Endothelial cell of umbilical vein (primary cell): Measurements from ENCODE around the gene REEP1. TPM values are rescaled to one million over a fixed set of nuclear protein-coding genes. Genes with fewer than 3 reads are reported as not detected.

ENCODE experiments used
- BruUV-seq: library from RNA; stranded (reverse); fragments of 400-500 nt; replicated peaks from 2 replicates; lab custom pipeline; 2021; lab: Mats Ljungman, UMichigan
- CTCF ChIA-PET: fragments of 300-600, 350-600 bp; sonication (Branson Sonifier 250); formaldehyde crosslinking; loops from one replicate; lab custom pipeline; 2021; ENCODE audit warnings: antibody characterized with exemption, inconsistent platforms; lab: Charles Lee
- POLR2A ChIA-PET: fragments of 300-600, 350-600 bp; sonication (Branson Sonifier 250); formaldehyde crosslinking; loops from one replicate; lab custom pipeline; 2021; ENCODE audit warnings: antibody characterized with exemption, inconsistent platforms; lab: Charles Lee
- DNase-seq: peaks from one replicate; pipeline ENCODE4 v3.0.0-alpha.2; 2011; ENCODE audit warnings: low read depth, low spot score
- FAIRE-seq: peaks from 2 replicates; lab custom pipeline; 2011; peaks lifted over from hg19 to GRCh38; lab: Jason Lieb, UNC
- H2AFZ ChIP-seq: 2 replicates; pipeline ENCODE4 v1.6.0; 2012; ENCODE audit warnings: low read depth, low read length, control low read depth, inconsistent platforms
- H3K27ac ChIP-seq: 2 replicates; pipeline ENCODE4 v1.5.1; 2011; ENCODE audit warnings: low read depth, mild to moderate bottlenecking, control low read depth, low read length, moderate library complexity; ENCODE audit not compliant: insufficient read depth
- H3K27me3 ChIP-seq, 2 experiments: 2 replicates each; pipeline versions ENCODE4 v1.6.0 to v1.6.1; 2011; ENCODE audit warnings: low read length in 2 of 2, mixed read lengths in 1 of 2; ENCODE audit not compliant: control insufficient read depth in 2 of 2, insufficient read depth in 2 of 2
- H3K36me3 ChIP-seq, 2 experiments: 2 replicates in 1 of 2; 3 replicates in 1 of 2; pipeline ENCODE4 v1.5.1; 2011; ENCODE audit warnings: low read length in 2 of 2, mild to moderate bottlenecking in 1 of 2, moderate library complexity in 1 of 2; ENCODE audit not compliant: control insufficient read depth in 2 of 2, insufficient read depth in 2 of 2; ENCODE audit errors: extremely low read depth in 1 of 2
- H3K4me1 ChIP-seq: 3 replicates; pipeline ENCODE4 v1.5.1; 2011; ENCODE audit warnings: mild to moderate bottlenecking, low read length; ENCODE audit not compliant: control insufficient read depth, insufficient read depth; ENCODE audit errors: extremely low read depth
- H3K4me2 ChIP-seq: 2 replicates; pipeline ENCODE4 v1.6.1; 2011; ENCODE audit warnings: low read length, control low read depth, mixed read lengths; ENCODE audit not compliant: insufficient read depth
- H3K4me3 ChIP-seq, 3 experiments: fragments of 200-600 bp in 1 of 3; sonication (generic), shearing (Covaris generic) in 1 of 3; replicated peaks in 1 of 3; 2 replicates each; pipeline ENCODE4 v1.5.1; 2011 to 2016; ENCODE audit warnings: control low read depth in 3 of 3, low read length in 3 of 3, mild to moderate bottlenecking in 2 of 3, inconsistent platforms in 1 of 3, low read depth in 1 of 3, moderate library complexity in 1 of 3; ENCODE audit not compliant: insufficient read depth in 1 of 3
- H3K79me2 ChIP-seq: 2 replicates; pipeline ENCODE4 v1.6.0; 2012; ENCODE audit warnings: low read length, inconsistent platforms; ENCODE audit not compliant: control insufficient read depth, insufficient read depth
- H3K9ac ChIP-seq: replicated peaks from 2 replicates; pipeline ENCODE3; 2011; ENCODE audit warnings: low read length, control low read depth; ENCODE audit not compliant: insufficient read depth; ENCODE audit errors: extremely low read depth
- H3K9me1 ChIP-seq: replicated peaks from 3 replicates; pipeline ENCODE4 v1.6.0; 2011; ENCODE audit warnings: mild to moderate bottlenecking, low read length; ENCODE audit not compliant: control insufficient read depth, insufficient read depth; ENCODE audit errors: extremely low read depth
- H3K9me3 ChIP-seq: replicated peaks from 2 replicates; pipeline ENCODE4 v1.5.1; 2012; ENCODE audit warnings: low read length, inconsistent platforms; ENCODE audit not compliant: control insufficient read depth, insufficient read depth
- H4K20me1 ChIP-seq: replicated peaks from 2 replicates; pipeline ENCODE3; 2011; ENCODE audit warnings: mild to moderate bottlenecking, low read length; ENCODE audit not compliant: control insufficient read depth, insufficient read depth; ENCODE audit errors: extremely low read depth
- CTCF ChIP-seq, 2 donors: IDR thresholded peaks; 1 replicate in 1 of 2; 2 replicates in 1 of 2; pipeline ENCODE4 v1.5.1; 2011; ENCODE audit warnings: low read length in 2 of 2, mild to moderate bottlenecking in 2 of 2, moderate library complexity in 2 of 2, control low read depth in 1 of 2, inconsistent platforms in 1 of 2, low read depth in 1 of 2; ENCODE audit not compliant: insufficient read depth in 1 of 2; ENCODE audit errors: extremely low read depth in 1 of 2
- EZH2 ChIP-seq: IDR thresholded peaks from 2 replicates; pipeline ENCODE4 v1.6.1; 2012; ENCODE audit warnings: borderline replicate concordance, low read depth, mild to moderate bottlenecking, moderate library complexity, low read length, inconsistent platforms; ENCODE audit not compliant: severe bottlenecking
- FOS ChIP-seq: IDR thresholded peaks from 2 replicates; pipeline ENCODE4 v1.6.1; 2011; ENCODE audit warnings: mild to moderate bottlenecking, low read length, moderate library complexity, borderline replicate concordance; ENCODE audit not compliant: insufficient read depth
- GATA2 ChIP-seq: IDR thresholded peaks from 2 replicates; pipeline ENCODE4 v1.7.0; 2011; ENCODE audit warnings: low read depth, mild to moderate bottlenecking, moderate library complexity, mixed read lengths, low read length; ENCODE audit not compliant: insufficient read length, insufficient read depth
- JUN ChIP-seq: IDR thresholded peaks from 2 replicates; pipeline ENCODE4 v1.6.1; 2011; ENCODE audit warnings: borderline replicate concordance, low read depth; ENCODE audit not compliant: insufficient read length, insufficient read depth
- MAX ChIP-seq: IDR thresholded peaks from 2 replicates; pipeline ENCODE4 v1.6.1; 2011; ENCODE audit not compliant: insufficient read depth, insufficient read length
- MYC ChIP-seq: IDR thresholded peaks from one replicate; pipeline ENCODE4 v1.6.1; 2011; ENCODE audit warnings: mild to moderate bottlenecking, low read depth, low read length
- POLR2A ChIP-seq: IDR thresholded peaks from 2 replicates; pipeline ENCODE4 v1.6.1; 2012; ENCODE audit warnings: low read depth, mild to moderate bottlenecking, control low read depth, low read length
- POLR2AphosphoS5 ChIP-seq: IDR thresholded peaks from 2 replicates; pipeline ENCODE4 v1.6.1; 2012; ENCODE audit warnings: low read depth, mild to moderate bottlenecking, control low read depth, low read length, moderate library complexity; ENCODE audit not compliant: insufficient read depth
- dilution Hi-C: fragments of 300-500 bp; cut with MboI; formaldehyde crosslinking; loops from one replicate; pipeline ENCODE4 v1.15.0; 2019; ENCODE audit warnings: low sequenced_read_pairs; ENCODE audit not compliant: extremely low pct_ligation_motif_present
- intact Hi-C: fragments of 100-400 bp; cut with micrococcal nuclease; formaldehyde crosslinking; loops from one replicate; pipeline ENCODE4 v1.10.0; 2022
- polyA plus RNA-seq, 4 experiments: library from polyadenylated mRNA; depleted of rRNA in 3 of 4; stranded (reverse) in 3 of 4; unstranded in 1 of 4; fragments of >200 nt; gene quantifications; 2 replicates each; pipeline versions ENCODE4 v1.2.1 to v1.2.3, GENCODE V29; 2011 to 2012; ENCODE audit warnings: missing spikeins in 1 of 4
- total RNA-seq: library from RNA; stranded (reverse); gene quantifications from 2 replicates; pipeline ENCODE4 v1.2.3, GENCODE V29; 2021

REEP1 gene
- total and polyA plus RNA-seq, 2 donors (not counting 3 experiments of a cell fraction or from before 2014, with no cell fraction given) = 0.11 to 0.53 TPM

- TF ChIP-seq JUN = no peak
- no peak for TF ChIP-seq EZH2
- no peak for TF ChIP-seq MAX
- TF ChIP-seq MYC = no peak
- no peak for TF ChIP-seq GATA2
- no peak for TF ChIP-seq POLR2AphosphoS5
- no peak for TF ChIP-seq CTCF (IDR thresholded peaks at IDR 0.05; ENCODE audit: extremely low read depth in 1 of 2, insufficient read depth in 1 of 2, low read depth in 1 of 2, low read length in 2 of 2)
- no peak for TF ChIP-seq FOS
- no peak for TF ChIP-seq POLR2A
- dilution Hi-C loops = no loop called here
- CTCF ChIA-PET = no interaction called here
These were observed 41.0 kb upstream of the REEP1 start for GRCh38 chr2:86378469-86378868.

More at GRCh38 chr2:86378469-86378868, 41.0 kb upstream of the REEP1 start:
- DNase-seq = no peak
- intact Hi-C loops = no loop called here
- Histone ChIP-seq H3K36me3 (no peaks in the 10 kb centered on the region), H3K27ac (no peak overlapping the region), H3K79me2 (no peaks in the 10 kb centered on the region), H2AFZ (no peak overlapping the region), H3K4me1 (no peaks in the 10 kb centered on the region), H3K9me3 (no peaks in the 10 kb centered on the region), H3K9ac (no peak overlapping the region), H3K27me3 (peaks cover 0 to 8% of the 10 kb centered on the region in 2 experiments), H3K4me2 (no peak overlapping the region), H4K20me1 (no peaks in the 10 kb centered on the region), H3K4me3 (no peak overlapping the region), H3K9me1 (no peaks in the 10 kb centered on the region)
- no TSS peak for BruUV-seq
- FAIRE-seq = no peak
- POLR2A ChIA-PET = no interaction called here
